ENCODE measurements around the gene HAGH. TPM values are rescaled to one million over a fixed set of nuclear protein-coding genes. Genes with fewer than 3 reads are reported as not detected.

HAGH gene
- total RNA-seq, 1 donor from 2014 or later = 57.0 TPM

DNA sequence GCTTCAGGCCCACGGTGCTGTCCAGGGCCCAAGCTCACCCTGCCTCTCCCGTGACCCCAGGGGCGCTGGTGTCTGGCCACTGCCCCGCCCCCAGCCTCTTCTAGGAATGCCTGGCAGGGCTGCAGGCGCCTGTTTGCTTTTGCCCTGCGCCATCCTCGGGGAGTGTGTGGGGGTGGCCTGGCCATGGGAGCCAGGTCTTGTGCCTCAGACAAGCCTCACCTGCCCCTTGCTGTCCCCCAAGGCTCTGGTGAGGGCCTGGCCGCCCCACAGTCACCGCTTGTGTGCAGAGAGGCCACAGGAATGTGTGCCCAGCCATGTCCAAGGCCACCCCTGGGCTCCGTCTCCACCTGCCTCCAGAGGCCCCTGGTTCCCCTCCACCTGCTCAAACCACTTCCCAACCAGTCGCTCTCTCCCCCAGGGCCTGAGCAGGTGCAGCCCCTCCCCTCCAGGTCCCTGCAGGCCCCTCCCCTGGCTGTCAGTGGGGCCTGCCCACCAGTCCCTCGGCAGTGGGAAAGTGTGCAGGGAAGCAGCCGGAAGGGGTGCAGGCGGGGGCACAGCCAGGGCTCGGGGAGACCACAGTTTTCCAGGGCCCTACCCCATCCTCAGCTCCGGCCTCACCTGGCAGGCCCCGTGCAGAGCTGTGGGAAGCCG, 32.3 kb downstream of the HAGH start:
- Mint-ChIP-seq H3K4me3 (ENCODE audit: unreplicated experiment) (no peak overlapping the region), H3K27ac (ENCODE audit: unreplicated experiment) (no peak overlapping the region), H3K36me3 (ENCODE audit: unreplicated experiment) (peaks cover 4% of the 10 kb centered on the region), H3K9me3 (ENCODE audit: unreplicated experiment) (peaks cover 4% of the 10 kb centered on the region), H3K27me3 (ENCODE audit: unreplicated experiment) (no peaks in the 10 kb centered on the region), H3K4me1 (ENCODE audit: unreplicated experiment) (no peaks in the 10 kb centered on the region)
- TF ChIP-seq, protein P1, sequence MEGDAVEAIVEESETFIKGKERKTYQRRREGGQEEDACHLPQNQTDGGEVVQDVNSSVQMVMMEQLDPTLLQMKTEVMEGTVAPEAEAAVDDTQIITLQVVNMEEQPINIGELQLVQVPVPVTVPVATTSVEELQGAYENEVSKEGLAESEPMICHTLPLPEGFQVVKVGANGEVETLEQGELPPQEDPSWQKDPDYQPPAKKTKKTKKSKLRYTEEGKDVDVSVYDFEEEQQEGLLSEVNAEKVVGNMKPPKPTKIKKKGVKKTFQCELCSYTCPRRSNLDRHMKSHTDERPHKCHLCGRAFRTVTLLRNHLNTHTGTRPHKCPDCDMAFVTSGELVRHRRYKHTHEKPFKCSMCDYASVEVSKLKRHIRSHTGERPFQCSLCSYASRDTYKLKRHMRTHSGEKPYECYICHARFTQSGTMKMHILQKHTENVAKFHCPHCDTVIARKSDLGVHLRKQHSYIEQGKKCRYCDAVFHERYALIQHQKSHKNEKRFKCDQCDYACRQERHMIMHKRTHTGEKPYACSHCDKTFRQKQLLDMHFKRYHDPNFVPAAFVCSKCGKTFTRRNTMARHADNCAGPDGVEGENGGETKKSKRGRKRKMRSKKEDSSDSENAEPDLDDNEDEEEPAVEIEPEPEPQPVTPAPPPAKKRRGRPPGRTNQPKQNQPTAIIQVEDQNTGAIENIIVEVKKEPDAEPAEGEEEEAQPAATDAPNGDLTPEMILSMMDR (IDR thresholded peaks at IDR 0.05) = no peak
- no peak for DNase-seq (ENCODE audit: extremely low spot score, unreplicated experiment)

DNA sequence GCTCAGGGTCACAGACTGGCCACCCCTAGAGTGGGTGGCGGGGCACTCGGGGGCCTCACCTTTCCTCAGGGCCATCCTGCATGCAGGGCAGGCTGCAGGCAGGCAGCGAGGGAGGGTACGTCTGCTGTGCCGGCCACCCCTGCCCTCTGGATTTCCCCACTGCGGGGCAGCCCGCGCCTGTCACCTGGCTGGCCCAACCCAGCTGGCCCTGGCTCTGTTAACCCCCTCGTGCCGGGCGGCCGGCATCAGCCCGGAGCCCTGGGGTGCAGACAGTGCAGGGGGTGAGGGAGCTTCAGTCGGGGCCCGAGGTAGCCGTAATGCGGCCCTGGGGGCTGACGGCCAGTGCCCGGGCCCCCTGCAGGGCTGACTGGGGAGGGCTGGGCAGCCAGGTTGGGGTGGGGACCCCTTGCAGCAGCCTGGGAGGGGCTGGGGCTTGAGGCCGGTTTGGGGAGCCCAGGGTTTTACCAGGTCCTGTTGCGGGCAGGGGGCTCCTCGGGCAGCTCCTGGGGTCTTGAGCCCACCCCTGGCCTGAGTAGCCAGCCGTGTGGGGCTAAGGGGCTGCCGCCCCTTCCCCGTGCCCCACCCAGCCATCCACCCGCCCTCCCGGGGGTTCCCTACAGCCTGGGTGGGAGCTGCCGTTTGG, 32.9 kb downstream of the HAGH start, which contains the start of gene IGFALS:
IGFALS (minus strand) TSS at position 128 of the 643 bp plus-strand sequence; CDS start at position 75, 53 bp downstream.
- Mint-ChIP-seq H3K4me3 (ENCODE audit: unreplicated experiment) (no peak within 1 kb of the TSS), H3K9me3 (ENCODE audit: unreplicated experiment) (no peaks in the 10 kb centered on the region), H3K27ac (ENCODE audit: unreplicated experiment) (no peak within 1 kb of the TSS), H3K27me3 (ENCODE audit: unreplicated experiment) (no peaks in the 10 kb centered on the region), H3K4me1 (ENCODE audit: unreplicated experiment) (no peaks in the 10 kb centered on the region), H3K36me3 (ENCODE audit: unreplicated experiment) (peaks cover 7% of the 10 kb centered on the region)
- peak; percentile 84 for DNase-seq (ENCODE audit: extremely low spot score, unreplicated experiment)
- TF ChIP-seq, protein P1 (IDR thresholded peaks at IDR 0.05) = no peak

DNA sequence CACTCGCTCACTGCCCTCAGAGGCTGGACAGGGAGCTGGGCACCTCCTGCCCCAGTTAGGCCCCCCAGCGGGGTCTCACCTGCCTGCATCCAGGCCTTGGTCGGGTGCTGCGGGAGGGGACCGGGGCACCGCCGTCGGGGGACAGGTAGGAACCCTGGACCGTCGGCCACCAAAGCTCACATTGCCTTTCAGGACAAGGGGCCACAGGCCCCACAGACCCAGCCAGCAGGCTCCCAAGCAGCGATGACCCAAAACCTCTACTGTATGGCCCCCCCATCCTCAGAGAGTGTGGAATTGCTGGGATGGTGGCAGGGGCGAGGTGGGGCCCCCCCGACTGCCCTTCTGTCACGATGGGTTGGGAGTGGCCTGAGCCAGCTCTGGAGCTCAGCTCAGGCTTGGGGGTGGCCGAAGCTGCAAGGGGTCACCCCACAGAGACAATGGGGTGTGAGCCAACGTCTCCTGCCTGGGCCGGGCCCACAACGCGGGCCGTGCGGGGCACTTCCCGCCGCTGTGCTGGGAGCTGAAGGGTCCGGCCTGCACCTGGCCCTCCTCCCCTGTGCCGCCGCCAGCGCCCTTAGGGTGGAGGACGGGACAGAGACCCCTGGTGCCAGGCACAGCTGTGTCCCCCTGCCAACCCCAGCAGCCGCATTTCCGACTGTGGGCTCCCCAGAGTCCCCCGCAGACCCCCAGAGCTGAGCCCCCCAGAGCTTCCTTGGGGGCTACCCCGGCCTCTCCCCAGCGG, 33.6 kb downstream of the HAGH start:
- Mint-ChIP-seq H3K27me3 (ENCODE audit: unreplicated experiment) (no peaks in the 10 kb centered on the region), H3K4me1 (ENCODE audit: unreplicated experiment) (no peaks in the 10 kb centered on the region), H3K4me3 (ENCODE audit: unreplicated experiment) (no peak overlapping the region), H3K27ac (ENCODE audit: unreplicated experiment) (no peak overlapping the region), H3K36me3 (ENCODE audit: unreplicated experiment) (peaks cover 7% of the 10 kb centered on the region), H3K9me3 (ENCODE audit: unreplicated experiment) (no peaks in the 10 kb centered on the region)
- peak; percentile 82 for DNase-seq (ENCODE audit: extremely low spot score, unreplicated experiment)
- TF ChIP-seq, protein P1 (IDR thresholded peaks at IDR 0.05) = no peak

DNA sequence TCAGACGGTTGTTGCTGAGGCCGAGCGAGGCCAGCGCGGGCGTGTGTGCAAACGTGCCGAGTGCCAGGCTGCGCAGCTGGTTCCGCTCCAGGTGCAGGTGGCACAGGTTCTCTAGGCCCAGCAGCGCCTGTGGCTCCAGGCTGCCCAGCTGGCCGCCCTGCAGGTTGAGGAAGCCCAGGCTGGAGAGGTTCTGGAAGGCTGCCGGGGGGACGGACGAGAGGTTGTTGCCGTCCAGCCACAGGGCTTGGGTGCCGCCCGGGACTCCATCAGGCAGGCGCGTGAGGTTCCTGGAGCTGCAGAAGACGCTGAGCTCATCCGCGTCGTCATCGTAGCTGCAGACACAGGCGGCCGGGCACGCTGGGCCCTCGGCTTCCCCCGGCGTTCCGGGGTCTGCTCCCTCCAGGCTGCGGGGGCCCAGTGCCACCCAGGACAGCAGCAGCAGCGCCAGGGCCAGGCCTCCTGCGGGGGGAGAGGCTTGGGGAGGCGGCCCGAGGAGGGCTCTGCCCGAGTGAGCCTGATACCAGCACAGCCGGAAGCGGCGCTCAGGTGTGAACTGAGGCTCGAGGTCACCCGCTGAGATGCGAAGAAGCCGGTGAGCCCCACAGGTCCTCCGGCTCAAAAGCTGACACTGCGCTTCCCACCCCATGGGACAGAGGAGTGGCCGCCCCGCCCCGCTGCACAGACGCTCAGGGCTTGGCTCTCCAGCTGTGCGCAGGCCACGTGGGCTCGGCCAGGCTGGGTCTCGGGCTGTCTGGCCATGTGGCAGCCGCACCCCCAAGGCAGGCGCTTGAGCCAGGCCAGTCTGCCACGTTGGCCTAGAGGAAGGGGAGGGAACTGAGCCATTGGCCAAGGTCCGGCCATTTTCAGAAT, 34.4 kb downstream of the HAGH start:
- H3K36me3 Mint-ChIP-seq (ENCODE audit: unreplicated experiment) = peaks cover 4% of the 10 kb centered on the region
- no peaks in the 10 kb centered on the region for H3K9me3 Mint-ChIP-seq (ENCODE audit: unreplicated experiment)
- H3K4me3 Mint-ChIP-seq (ENCODE audit: unreplicated experiment) = no peak overlapping the region
- no peak overlapping the region for H3K27ac Mint-ChIP-seq (ENCODE audit: unreplicated experiment)
- TF ChIP-seq, protein P1 (IDR thresholded peaks at IDR 0.05) = no peak
- H3K4me1 Mint-ChIP-seq (ENCODE audit: unreplicated experiment) = no peaks in the 10 kb centered on the region
- peak; percentile 84 for DNase-seq (ENCODE audit: extremely low spot score, unreplicated experiment)
- H3K27me3 Mint-ChIP-seq (ENCODE audit: unreplicated experiment) = no peaks in the 10 kb centered on the region
